G401 (cell line): ENCODE results near the gene NOL9. TPM values are rescaled to one million over a fixed set of nuclear protein-coding genes. Genes with fewer than 3 reads are reported as not detected.
"Not testable (repeated sequence)": the region's sequence is repeated elsewhere in the genome, so short reads cannot be mapped to it uniquely, and the experiment has no call there.

ENCODE experiments used
- DNase-seq: peaks from one replicate; pipeline ENCODE4 v3.0.0-alpha.2; 2015; ENCODE audit warnings: low spot score
- in situ Hi-C: cut with HindIII; loops from 2 replicates; pipeline ENCODE4 v1.10.0; 2016; ENCODE audit warnings: low sequenced_read_pairs, mixed read lengths
- total RNA-seq: library from RNA; depleted of rRNA; stranded (reverse); fragments of >200 nt; shearing (Covaris generic); gene quantifications from 2 replicates; pipeline ENCODE4 v1.2.3, GENCODE V29; 2014

NOL9 gene
- total RNA-seq, 1 experiment from 2014 or later, result 33.9 TPM

- in situ Hi-C loops, result no loop called here
- DNase-seq, result peak; percentile 50
Observed at GRCh38 chr1:6496365-6496721, 58.0 kb downstream of the NOL9 start.

DNA sequence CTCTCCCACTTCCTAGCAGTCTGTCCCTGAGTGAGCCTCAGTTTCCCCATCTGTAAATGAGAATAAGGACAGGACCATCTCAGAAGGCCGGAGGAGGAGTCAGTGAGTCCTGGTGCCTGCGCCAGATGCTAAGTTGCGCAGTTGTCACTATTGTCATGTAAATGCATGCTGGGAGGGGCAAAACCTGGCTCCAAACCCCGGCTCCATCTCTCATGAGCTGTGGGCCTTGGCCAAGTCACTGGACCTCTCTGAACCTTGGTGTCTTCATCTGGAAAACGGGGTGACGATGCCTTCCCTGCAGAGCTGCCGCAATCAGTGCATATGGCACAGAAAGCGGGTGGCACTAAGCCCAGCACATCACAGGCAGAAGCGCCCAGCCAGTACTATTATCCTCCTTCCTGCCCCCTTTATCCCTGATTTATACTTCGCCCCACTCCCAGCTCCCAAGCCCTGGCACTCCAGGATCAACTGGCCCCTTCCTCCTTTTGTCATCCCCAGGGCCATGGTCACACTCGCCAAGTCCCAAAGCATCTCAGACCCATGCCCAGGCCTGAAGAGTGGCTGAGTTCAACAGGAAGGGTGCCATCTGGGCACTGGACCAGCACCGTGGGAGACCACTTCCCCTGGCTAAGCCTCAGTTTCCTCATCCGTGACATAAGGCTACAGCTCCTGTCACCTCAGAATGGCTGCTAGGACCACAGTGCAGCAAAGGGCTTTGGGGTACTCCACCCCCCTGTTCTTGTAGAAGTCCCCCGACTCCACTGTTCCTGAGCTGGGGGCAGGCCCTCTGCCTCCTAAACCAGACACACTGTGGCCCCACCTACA is 58.6 kb downstream of the NOL9 start:
- in situ Hi-C loops, result no loop called here
- DNase-seq, result peak; percentile 87

DNA sequence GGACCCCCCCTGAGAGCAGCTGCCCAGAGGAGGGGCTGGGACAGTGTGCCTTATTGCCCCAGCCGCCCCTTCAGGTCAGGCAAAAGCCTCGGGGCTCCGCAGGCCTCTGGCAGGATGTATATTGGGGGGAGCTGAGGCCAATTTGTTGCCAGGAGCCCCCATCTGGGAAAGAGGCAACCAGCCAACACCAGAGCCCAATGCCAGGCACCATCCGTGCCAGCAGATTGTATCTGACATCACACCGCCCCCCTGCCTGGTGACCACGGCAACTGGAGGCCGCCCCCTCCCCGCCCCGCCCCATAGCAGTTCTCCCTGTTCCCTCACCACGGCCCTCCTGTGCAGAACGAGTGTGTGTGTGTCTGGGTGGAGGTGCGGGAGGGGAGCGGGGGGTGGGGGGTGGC is 59.3 kb downstream of the NOL9 start:
- DNase-seq, result peak; percentile 79
- in situ Hi-C loops, result no loop called here

DNA sequence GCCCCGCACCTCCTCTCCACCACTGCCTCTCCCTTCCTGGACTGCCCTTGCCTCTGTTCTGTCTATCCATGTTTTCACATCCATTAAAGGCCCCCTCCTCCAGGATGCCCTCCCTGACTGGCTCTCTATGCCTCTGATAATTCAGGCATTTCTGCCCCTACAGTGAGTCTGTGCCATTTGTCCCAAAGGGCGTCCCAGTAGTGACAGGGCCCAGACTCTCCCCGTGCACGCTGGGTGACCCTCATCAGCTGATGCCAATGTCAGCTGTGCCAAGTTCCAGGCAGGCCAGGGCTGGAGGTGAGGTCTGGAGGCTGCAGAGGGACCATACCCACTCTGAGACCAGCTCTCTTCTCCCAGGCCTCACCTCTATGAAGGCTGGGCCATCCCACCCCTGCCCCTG is 59.7 kb downstream of the NOL9 start:
- peak; percentile 58 for DNase-seq
- in situ Hi-C loops, result no loop called here

DNA sequence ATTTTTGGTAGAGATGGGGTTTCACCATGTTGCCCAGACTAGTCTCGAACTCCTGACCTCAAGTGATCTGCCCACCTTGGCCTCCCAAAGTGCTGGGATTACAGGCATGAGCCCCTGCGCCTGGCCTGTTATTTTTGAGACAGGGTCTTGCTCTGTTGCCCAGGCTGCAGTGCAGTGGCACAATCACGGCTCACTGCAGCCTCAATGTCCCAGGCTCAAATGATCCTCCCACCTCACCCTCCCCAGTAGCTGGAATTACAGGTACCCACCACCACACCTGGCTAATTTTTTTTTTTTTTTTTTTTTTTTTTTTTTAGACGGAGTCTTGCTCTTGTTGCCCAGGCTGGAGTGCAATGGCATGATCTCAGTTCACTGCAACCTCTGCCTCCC is 60.5 kb downstream of the NOL9 start:
- in situ Hi-C loops, DNase-seq: not testable (repeated sequence)

DNA sequence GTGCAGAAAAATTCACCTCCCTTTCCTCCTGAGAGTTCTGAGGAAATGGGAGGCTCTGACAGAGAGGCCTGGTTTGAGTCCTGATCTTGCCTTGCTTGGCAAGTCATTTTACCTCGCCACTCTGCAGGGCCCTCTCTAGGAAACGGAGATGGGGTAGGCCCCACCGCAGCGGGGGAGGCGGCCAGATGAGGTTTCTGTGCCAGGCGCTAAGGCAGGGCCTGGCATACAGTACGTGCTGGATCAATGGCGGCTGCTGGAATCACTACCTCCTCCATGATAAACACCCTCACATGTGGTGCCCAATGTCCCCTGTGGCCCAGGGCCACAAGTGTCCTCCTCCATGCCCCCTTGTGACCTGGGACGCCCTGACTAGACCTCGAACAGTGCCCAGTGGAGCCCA is 62.3 kb downstream of the NOL9 start:
- in situ Hi-C loops, result no loop called here
- no peak for DNase-seq

- peak; percentile 36 for DNase-seq
- in situ Hi-C loops, result no loop called here
Observed at GRCh38 chr1:6491480-6491962, 62.8 kb downstream of the NOL9 start, which contains the start of gene PLEKHG5. TSS of gene PLEKHG5 (minus strand) at chr1:6491667. CDS start at chr1:6477571, 14,096 bp downstream.

DNA sequence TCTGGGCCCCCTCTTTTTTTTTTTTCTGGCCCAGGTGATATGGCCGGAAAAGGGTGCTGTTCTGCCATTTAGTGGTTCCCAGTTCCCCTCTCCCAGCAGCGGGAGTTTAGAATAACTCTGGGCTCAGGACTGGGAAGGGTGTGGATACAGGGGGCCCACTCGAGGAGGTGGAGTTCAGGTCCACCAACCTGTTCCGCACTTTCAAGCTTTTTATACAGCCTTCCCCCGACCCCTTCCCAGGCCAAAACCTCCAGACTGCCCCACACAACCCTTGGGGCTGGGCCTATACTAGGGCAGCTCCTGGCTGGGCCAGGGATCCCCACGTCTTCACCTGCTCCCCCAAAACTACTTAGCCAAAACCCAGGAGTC is 63.2 kb downstream of the NOL9 start:
- peak; percentile 42 for DNase-seq
- in situ Hi-C loops, result no loop called here

DNA sequence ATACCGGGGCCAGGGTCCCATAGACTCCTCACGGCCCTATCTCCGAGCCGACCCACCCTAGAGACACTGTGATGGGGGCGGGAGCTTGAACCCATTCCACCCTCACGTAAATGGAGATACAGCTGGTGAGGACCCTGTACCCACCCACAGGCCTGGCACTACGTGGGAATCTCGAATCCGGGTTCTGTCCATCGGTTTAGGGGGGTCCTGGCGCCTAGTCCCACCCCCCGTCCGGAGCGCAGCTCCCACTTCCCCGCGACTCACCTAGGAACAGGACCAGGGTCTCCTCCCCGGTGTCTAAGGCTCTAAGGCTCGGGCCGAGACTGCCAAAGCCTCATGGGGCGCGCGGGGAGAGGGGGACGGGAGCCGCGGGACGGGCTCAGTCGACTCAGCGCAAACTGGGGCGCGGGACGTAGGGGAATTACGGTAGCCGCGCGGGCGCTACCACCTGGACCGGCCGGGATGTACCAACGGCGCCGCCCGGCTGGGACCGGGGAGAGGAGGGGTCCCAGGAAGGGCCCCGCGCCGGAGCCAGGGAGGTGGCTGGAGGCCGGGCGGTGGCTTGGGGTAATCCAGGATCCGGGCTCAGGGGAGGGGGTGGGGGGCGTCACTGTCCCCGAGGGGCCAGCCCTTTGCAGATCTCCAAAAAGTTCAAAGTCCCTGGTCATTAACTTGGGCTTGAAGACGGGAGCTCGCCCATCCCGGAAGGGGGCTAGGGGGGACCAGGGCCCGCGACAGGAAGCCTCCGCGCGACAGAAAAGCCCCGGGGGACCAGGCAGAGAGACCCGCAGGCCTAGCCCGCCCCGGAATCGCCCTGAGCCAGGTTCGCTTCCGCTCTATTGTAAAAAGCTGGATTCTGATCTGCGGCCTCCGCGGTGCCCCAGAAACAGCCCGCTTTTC is 63.9 kb downstream of the NOL9 start:
- DNase-seq, result peak; percentile 74
- in situ Hi-C loops, result no loop called here

DNA sequence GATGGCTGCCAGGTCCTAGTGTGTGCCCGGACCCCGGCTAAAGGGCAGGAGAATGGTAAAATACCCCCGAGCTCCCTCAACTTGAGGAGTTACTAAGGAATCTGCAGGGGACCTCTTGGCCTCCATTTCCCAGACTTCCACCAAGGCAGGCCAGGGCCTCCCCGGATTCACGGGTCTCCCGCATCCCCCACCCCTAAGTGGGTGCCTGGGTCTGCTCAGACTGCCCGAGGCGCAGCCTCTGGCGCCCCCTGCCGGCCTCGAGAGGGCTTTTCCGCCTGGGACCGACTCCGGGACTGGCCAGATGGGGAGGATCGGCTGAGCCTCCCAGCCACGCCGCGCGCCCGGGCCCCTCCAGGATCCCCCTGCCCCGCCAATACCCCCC is 64.5 kb downstream of the NOL9 start:
- DNase-seq, result peak; percentile 80
- in situ Hi-C loops, result no loop called here

DNA sequence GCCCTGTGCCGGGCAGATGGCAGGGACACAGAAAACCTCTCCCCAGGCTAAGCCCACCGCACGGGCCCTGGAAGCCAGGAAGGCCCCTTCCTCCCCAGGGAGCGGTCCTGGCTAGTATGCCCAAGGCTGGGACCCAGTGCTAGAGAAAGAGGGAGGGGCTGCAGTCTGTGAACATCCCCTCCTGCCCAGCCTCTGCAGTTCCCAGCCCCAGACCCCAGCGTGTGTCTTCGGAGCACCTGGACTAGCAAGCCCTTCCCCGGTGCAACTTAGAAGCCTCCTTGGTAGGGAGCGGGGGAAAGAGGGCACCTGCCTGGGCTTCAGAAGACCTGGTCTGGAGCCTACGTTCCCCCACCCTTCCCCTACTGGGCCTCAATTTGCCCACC is 64.9 kb downstream of the NOL9 start:
- no peak for DNase-seq
- in situ Hi-C loops, result no loop called here

- DNase-seq, result no peak
- in situ Hi-C loops, result no loop called here
Observed at GRCh38 chr1:6488602-6489382, 65.5 kb downstream of the NOL9 start.

- in situ Hi-C loops, result no loop called here
Observed at GRCh38 chr1:6487804-6488484, 66.4 kb downstream of the NOL9 start.

GRCh38 chr1:6486433-6487011 is 67.8 kb downstream of the NOL9 start:
- peak; percentile 91 for DNase-seq
- in situ Hi-C loops, result no loop called here

More at GRCh38 chr1:6487804-6488484, 66.4 kb downstream of the NOL9 start:
- no peak for DNase-seq

DNA sequence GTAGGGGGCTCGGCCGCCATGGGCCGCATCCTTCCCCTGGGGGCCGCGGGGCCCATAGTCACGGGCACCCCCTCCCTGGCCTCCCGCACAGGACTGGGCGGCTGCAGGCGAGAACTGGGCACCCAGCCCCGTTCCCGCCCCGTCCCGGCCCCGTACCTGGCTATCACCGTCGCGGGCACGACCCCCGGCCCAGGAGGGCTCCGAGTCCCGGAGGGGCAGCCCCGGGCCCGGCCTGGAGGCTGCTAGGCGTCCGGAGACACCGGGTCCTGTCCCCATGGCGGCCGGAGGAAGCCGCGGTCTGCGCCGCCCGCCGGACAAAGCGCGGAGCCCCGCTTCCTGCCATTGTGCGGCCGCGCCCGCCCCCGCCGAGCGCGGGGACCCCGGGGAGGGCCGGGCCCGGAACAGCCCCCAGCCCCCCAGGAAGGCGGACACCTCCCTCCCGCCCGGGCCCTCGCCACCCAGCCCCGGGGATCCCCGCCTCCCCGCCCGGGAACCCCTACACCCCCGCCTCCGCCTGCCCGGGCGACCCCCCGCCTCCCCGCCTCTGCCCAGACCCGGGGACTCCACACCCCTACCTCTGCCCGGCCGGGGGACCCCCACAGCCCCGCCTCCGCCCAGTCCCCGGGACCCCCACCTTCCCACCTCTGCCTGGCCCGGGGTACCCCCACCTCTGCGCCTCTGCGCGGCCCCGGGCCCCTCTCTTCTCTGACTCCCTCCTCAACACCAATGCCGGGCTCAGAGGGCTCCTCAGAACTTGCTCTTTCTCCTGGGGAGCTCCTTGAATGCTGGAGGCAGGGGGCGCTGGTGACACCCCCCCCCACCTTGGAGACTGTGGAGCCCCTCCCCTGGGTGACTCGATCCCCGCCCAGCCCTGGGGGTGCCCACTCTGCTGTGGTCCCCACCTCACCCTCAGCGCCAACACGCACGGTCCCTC is 68.9 kb downstream of the NOL9 start:
- DNase-seq, result no peak

DNA sequence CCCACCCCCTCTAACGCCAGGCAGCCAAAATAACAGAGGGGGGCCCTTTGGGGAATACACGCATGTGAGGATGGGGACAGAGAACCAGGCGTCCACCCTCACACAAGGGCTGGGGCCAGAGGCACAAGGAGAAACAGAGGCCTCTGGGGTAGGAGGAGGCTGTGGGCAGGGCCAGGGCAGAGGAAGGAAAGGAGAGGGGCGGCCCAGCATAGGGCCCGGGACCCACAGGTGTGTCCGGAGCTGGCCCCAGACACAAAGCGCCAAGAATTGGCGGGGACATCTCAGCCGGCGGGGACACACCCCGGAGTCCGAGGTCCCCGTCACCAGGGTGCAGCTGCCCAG is 69.5 kb downstream of the NOL9 start:
- in situ Hi-C loops, result no loop called here

More for the DNA sequence above, 68.9 kb downstream of the NOL9 start:
- in situ Hi-C loops, result no loop called here

GRCh38 chr1:6483761-6484117 is 70.6 kb downstream of the NOL9 start:
- in situ Hi-C loops, result no loop called here
- DNase-seq, result no peak

More for the DNA sequence above, 69.5 kb downstream of the NOL9 start:
- DNase-seq, result peak; percentile 33
